Lower leg skin (tissue), 3 donors: ENCODE results near the gene NCF1.
"Not testable (repeated sequence)": the region's sequence is repeated elsewhere in the genome, so short reads cannot be mapped to it uniquely, and the experiment has no call there.

Experiments
- POLR2A ChIP-seq, 2 donors: fragments of 450-650 bp; IDR thresholded peaks; one replicate each; pipeline ENCODE4 v1.6.1; 2016 to 2017; ENCODE audit warnings: antibody characterized with exemption in 2 of 2, mild to moderate bottlenecking in 1 of 2, moderate library complexity in 1 of 2
- TF ChIP-seq, protein P1 (sequence below), 3 donors: fragments of 450-650 bp; IDR thresholded peaks; one replicate each; pipeline ENCODE4 v1.5.1; 2016; ENCODE audit warnings: antibody characterized with exemption in 3 of 3, mild to moderate bottlenecking in 3 of 3, moderate library complexity in 2 of 3

DNA sequence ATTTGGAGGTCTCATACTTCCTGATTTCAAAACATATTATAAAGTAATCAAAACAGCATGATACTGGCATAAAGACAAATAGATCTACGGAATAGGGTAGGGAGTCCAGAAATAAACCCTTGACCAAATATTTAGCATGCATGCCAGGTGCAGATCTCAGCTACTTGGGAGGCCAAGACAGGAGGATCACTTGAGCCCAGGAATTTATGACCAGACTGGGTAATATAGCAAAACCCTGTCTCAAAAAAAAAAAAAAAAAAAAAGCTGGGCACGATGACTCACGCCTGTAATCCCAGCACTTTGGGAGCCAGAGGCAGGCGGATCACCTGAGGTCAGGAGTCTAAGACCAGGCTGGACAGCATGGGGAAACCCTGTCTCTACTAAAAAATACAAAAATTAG is 56.1 kb downstream of the NCF1 start:
- TF ChIP-seq, protein P1, sequence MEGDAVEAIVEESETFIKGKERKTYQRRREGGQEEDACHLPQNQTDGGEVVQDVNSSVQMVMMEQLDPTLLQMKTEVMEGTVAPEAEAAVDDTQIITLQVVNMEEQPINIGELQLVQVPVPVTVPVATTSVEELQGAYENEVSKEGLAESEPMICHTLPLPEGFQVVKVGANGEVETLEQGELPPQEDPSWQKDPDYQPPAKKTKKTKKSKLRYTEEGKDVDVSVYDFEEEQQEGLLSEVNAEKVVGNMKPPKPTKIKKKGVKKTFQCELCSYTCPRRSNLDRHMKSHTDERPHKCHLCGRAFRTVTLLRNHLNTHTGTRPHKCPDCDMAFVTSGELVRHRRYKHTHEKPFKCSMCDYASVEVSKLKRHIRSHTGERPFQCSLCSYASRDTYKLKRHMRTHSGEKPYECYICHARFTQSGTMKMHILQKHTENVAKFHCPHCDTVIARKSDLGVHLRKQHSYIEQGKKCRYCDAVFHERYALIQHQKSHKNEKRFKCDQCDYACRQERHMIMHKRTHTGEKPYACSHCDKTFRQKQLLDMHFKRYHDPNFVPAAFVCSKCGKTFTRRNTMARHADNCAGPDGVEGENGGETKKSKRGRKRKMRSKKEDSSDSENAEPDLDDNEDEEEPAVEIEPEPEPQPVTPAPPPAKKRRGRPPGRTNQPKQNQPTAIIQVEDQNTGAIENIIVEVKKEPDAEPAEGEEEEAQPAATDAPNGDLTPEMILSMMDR (IDR thresholded peaks at IDR 0.05), result not testable (repeated sequence)
- not testable (repeated sequence) for TF ChIP-seq POLR2A (IDR thresholded peaks at IDR 0.05)
